Activated T-cell treated with anti-CD3 and anti-CD28 coated beads for 24 hours (primary cell): ENCODE measurements around the gene CAPS.
A peak's percentile ranks its signal among the peaks of the same experiment; 100 is the strongest.
"Not testable (repeated sequence)": the region's sequence is repeated elsewhere in the genome, so short reads cannot be mapped to it uniquely, and the experiment has no call there.

ENCODE experiments used
- DNase-seq: peaks from one replicate; pipeline ENCODE4 v3.0.0-alpha.2; 2020; ENCODE audit warnings: low read depth

CAPS gene

DNA sequence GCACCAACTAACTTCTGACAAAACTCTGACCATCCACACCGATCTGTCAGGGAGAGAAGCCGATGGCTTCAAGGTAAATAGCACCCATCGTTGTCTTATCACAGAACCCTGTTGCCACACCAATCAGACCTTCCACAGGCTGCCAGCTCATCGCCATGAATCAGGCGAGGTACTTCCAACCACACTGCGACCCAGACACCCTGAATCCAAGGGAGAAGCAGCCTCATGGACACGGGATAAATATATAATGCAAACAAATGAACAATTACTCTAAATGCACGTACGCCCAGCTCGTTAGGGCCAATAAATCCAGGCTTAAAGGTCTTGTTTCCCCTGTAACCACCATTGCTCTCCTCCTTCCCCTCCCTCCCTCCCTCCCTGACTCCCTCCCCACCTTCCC lies 43.1 kb downstream of the CAPS start:
- DNase-seq = no peak

DNA sequence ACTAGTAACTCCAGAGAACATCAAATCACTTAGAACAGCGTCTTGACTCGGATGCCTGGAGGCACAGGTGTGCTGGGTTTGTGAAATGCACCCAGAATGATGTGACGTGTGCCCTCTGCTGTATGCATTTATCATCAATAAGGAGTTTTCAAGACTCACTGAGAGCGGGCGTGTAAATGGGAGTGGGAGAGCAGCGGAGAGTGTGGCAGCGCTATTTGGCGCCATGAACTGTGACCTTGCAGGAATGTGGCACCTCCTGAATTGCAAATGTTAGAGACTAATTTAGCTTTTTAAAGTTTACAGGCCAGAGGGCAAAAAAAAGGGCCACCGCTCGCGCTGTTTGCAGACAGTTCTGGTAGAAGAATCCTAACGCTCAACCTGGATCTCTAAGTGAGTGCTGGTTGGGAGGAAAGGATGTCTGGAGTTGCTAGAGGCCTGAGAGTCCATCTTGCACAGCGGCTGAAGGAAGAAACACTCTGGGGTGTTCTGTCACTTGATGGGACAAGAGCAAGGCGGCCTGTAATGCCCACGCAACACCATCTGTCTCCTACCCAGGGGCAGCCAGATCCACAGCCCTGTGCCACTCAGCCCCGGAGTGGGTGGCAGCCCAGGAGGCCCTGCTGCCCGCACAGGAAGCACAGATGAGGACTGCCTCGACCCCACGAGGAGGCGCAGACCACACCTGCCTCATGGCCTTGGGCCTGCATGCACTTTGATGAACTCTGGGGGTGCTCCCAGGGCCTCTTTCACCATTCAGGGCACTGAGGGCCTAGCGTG lies 44.2 kb downstream of the CAPS start:
- no peak for DNase-seq

DNA sequence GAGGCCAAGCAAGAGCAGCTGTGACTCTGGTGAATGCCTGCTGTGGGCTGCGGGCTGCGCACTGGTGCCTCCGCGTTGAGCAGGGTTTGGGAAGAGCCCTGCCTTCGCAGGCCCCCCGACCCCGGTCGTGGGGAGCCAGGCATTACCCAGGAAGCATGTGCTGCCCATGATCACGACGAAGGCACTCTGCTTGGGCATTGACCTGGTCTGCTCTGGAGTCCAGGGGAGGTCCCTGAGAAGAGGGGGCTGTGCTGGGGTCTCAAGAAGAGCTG lies 44.7 kb downstream of the CAPS start:
- no peak for DNase-seq

DNA sequence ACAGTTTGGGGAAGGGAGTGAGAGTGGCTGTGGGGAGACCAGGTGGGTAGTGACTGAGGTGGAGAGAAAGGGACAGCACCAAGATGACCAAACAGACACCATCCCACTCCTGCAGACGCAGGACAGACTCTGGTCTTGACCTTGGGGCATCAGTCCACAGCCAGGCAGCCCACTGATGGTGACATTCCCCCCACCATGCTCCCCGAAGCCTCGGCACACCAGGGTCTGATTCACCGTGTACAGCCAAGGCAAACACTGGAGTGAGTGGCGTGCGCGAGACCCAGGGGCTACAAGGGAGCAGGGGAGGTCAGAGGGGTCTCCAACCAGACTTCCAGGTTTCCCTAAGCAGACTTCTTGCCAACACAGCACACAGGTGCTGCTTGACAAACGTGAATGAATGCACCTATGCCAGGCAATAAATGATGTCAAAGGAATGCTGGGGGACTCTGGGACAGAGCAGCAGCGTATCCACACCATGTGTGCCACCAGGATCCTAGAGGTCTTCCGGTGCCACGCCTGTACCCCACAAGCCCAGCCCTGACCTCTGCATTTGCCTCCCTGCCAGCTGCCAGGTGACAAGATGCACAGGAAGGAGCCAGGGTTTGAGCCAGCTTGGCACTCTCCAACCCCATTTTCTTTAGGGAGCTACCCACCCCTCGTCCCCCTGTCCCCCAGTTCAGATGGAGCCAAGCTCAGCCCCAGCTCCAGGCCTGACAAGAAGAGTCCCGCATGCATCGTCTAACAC lies 45.4 kb downstream of the CAPS start:
- no peak for DNase-seq

DNA sequence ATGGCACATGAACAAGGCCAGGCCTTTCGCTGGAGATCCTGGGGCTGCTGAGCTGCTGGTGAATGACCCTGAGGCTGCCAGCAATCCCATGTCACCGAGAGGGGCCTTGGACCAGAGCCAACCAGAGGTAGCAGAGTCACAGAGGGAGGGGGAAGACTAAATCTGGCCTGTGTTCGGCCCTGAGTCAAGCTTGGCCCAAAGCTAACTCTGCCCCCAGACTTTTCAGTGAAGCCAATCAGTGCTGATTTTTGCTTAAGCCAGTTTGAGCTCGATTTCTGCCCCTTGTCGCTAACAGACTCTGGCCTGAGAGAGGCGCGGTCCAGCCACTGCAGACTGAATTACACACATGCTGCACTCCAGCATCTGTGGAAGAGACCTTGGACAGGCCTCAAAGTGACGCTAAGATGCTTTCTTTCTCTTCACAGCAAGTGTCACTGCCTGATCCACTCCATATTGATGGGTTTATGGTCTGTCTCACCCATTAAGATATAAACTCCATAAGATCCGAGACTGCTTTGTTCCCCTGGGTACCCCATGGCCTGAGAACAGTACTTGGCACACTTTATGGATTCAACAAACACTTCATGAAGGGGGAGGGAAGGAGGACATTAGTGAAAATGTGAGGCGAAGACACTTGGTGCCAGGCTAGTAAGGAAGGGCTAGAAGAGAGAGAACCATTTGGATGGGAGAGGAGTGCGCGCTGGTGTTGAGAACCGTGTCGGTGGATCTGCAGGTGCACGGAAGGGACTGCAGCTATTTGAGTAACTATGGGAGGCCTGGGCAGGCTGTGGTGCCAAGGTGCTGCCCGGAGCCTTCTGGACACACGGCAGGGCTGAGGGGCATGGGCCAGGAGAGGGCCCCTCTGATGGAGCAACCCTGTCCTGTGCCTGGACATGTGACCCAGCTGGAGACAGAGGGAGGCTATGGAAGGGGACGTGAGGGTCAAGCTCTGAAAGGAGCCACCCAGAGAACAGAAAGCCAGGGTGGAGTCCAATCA lies 46.2 kb downstream of the CAPS start:
- no peak for DNase-seq

DNA sequence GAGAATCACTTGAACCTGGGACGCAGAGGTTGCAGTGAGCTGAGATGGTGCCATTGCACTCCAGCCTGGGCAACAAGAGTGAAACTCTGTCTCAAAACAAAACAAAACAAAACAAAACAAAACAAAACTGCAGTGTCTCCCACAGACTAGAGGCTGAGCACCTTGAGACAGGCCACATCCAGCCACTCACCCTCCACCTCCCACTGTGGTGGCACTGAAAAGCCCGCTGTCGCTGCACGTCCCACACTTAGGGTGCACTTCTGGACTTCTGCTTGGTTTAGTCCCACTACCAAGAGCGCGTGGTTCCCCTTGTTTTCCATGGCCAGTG lies 47.6 kb downstream of the CAPS start:
- not testable (repeated sequence) for DNase-seq

DNA sequence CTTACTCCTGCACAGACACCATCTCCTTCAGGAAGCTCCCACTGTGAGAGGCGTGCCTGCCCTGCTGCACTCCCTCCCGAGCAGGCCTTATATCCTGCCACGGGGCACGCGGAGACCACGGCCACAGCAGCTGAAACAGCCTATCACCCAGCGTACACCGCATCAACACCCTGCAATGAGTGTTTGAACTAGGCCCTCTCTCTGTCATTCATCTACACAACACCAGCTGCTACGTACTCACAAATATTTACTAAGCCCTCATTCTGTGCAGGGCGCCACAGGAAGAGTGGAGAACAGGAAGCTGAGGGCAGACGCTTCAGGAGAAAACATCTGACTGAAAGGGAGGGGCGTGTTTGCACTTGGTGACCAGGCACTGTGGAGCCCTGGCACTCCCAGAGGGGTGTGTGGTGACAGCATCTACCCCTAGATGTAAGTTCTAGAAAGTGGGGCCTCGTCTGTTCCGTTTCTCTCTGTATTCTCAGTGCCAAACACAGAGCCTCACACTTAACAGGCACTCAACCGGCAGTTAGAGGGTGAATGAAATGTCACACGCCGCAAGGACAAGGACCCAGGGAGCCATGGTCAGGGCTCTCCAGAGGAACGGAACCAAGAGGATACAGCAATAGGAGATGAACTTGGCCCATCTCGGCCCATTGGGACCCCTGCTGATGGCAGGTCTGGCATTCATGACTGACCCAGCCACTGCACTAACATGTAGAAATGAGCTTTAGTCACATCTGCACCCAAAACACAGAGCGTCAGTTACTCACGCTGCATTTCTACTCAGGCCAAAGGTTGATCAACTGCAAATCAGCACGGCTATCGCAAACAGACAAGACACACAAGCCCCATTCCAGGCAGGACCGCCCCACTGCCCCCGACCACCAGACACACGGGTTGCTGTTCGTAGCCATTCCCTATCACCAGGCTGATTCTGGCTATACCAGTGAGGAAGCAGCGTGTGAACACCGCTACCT lies 48.2 kb downstream of the CAPS start:
- DNase-seq = peak; percentile 39

DNA sequence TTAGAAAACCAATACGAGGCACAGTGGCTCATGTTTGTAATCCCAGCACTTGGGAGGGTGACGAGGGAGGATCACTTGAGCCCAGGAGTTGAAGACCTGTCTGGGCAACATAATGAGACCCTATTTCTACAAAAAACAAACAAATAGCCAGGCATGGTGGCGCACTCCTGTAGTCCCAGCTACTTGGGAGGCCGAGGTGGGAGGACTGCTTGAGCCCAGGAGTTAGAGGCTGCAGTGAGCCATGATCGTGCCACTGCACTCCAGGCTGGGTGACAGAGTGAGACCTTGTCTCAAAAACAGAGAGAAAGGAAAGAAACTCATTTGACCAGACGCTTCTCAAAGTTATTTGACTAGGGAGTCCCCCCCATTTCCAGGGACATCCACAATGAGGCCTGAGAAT lies 49.2 kb downstream of the CAPS start:
- not testable (repeated sequence) for DNase-seq

DNA sequence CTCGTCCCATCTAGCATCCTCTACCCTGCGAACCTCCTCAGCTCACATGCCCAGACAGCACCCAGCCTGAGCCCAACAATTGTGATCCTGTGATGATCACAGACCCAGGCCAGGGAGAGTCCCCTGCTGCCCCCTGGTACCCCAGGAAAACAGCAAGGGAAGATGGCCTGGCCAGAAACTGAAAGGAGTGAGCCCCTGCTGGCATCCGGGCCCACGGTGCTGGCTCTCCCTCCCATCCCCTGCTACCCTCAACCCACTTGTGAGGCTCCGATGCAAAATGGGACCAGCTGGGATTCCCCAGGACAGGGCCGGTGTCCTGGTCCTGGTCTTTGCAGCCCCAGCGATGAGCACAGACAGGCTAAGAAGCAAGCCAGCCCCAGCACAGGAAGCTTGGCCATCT lies 49.8 kb downstream of the CAPS start:
- DNase-seq = no peak

DNA sequence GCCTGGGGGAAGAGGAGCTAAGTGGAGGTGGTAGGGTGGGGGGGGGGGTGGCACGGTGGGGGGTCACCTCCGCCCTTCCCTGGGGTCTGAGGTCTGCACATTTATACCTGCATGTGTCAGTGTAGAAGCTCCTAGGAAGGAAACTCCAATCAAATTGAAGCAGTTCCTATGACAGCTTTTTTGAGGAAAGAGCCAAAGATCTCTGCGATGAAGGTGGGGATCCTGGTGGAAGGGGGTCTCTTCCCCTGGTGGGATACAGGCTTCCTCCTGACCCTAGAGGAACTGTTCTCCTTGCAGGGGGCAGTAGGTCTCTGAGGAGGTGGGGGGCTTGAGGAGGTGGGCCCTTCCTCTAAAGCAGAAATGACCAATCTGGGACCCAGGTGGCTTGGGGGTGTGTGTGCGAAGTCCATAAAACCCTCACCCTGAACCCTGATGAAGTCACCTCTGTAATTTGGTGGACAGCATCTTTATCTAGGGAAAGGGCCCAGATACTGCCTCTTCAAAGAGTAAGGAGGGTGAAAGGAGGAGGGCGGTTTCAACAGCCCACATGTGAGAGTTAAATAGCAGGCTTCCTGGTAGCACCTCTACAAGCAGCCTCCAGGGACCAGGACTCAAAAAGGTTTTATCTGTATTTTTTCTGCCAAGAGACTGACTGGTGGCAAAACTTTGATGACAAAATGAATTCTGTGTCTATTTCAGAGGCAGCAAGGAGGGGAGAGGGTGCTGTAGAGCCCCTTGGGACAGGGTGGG lies 50.9 kb downstream of the CAPS start:
- no peak for DNase-seq
